GM10266 (cell line): Measurements from ENCODE around the gene INHBC.
"Not testable (repeated sequence)": the region's sequence is repeated elsewhere in the genome, so short reads cannot be mapped to it uniquely, and the experiment has no call there.

Experiments
- DNase-seq: peaks from one replicate; pipeline ENCODE4 v3.0.0; 2012; ENCODE audit errors: extremely low spot score
- TF ChIP-seq, protein P1 (sequence below): IDR thresholded peaks from 2 replicates; pipeline ENCODE4 v1.5.1; 2012; ENCODE audit warnings: mild to moderate bottlenecking, low read depth; ENCODE audit not compliant: control insufficient read depth, insufficient read depth; ENCODE audit errors: missing control alignments

The INHBC gene

DNA sequence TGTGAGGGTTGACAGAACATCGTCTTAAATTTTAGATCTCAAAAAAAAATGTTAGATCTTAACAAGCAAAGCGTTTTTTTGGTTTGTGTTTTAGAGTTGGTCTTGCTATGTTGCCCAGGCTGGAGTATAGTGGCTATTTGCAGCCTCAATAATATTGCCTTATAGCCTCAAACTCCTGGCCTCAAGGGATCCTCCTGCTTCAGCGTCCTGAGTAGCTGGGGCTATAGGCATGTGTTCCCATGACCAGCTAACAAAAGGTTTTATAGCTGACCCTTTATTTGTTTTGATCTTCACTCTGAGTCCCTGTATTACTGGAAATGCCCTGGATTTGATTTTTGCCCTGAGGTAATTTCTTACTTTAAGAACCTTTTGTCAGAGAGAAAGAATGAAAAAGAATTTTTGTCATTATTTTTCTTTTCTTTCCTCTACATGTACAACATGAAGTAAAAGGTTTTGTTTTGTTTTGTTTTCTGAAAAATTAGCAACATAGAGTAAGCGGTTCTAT lies 5.2 kb downstream of the INHBC start:
- DNase-seq: no peak
- TF ChIP-seq, protein P1, sequence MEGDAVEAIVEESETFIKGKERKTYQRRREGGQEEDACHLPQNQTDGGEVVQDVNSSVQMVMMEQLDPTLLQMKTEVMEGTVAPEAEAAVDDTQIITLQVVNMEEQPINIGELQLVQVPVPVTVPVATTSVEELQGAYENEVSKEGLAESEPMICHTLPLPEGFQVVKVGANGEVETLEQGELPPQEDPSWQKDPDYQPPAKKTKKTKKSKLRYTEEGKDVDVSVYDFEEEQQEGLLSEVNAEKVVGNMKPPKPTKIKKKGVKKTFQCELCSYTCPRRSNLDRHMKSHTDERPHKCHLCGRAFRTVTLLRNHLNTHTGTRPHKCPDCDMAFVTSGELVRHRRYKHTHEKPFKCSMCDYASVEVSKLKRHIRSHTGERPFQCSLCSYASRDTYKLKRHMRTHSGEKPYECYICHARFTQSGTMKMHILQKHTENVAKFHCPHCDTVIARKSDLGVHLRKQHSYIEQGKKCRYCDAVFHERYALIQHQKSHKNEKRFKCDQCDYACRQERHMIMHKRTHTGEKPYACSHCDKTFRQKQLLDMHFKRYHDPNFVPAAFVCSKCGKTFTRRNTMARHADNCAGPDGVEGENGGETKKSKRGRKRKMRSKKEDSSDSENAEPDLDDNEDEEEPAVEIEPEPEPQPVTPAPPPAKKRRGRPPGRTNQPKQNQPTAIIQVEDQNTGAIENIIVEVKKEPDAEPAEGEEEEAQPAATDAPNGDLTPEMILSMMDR: no peak

DNA sequence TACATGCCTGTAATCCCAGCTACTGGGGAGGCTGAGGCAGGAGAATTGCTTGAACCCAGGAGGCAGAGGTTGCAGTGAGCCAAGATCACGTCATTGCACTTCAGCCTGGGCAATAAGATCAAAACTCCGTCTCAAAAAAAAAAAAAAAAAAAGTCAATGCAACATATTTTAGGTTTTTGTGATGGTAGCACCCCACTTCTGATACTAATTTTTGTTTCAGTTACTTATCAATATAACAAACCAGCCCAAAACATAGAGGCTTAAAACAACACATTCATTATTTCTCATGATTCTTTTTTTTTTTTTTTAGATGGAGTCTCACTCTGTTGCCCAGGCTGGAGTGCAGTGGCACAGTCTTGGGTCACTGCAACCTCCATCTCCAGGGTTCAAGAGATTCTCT lies 6.8 kb downstream of the INHBC start:
- not testable (repeated sequence) for DNase-seq

DNA sequence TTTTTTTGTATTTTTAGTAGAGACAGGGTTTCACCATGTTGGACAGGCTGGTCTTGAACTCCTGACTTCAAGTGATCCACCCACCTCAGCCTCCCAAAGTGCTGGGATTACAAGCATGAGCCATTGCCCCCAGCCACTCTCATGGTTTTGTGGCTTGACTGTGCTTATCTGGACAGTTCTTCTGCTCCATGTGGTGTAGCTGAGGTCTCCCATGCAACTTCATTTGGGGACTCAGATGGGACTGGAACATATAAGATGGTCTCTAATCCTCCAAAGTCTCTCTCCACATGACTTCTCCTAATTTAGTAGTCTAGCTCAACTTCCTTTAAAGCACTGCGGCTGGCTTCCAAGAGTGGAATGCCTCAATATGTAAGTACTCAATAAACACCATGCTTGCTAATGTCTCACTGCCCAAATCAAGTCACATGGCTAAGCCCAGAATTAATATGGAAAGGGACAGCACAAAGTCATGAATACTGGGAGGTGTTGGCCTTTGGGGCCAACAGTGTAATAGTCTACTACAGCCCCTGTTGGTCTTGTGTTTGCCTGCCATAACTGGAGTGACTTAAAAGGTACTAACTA lies 7.4 kb downstream of the INHBC start:
- DNase-seq: no peak
- TF ChIP-seq, protein P1: no peak

DNA sequence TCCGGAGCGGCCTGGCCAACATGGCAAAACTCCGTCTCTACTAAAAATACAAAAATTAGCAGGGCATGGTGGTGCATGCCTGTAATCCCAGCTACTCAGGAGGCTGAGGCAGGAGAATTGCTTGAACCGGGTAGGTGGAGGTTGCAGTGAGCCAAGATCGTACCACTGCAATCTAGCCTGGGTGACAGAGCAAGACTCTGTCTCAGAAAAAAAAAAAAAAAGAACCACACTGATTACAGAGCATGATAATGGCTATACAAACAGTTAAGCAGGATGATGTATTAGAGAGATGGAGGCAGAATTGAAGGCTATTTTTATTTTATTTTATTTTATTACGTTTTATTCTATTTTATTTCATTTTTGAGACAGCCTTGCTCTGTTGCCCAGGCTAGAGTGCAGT lies 9.8 kb downstream of the INHBC start:
- DNase-seq: not testable (repeated sequence)

DNA sequence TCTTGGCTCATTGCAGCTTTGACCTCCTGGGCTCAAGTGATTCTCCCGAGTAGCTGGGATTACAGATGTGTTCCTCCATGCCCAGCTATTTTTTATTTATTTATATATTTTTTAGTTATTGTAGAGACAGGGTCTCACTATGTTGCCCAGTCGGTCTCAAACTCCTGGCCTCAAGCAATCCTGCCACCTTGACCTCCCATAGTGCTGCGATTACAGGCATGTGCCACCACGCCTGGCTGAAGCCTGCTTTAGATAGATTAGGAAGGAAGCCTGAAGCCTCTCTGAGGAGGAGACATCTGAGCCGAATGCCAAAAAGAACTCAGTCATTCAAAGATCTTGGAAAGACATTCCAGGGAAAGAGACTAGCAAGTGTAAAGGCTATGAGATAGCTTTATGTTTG lies 10.2 kb downstream of the INHBC start:
- DNase-seq: no peak
- TF ChIP-seq, protein P1: no peak

DNA sequence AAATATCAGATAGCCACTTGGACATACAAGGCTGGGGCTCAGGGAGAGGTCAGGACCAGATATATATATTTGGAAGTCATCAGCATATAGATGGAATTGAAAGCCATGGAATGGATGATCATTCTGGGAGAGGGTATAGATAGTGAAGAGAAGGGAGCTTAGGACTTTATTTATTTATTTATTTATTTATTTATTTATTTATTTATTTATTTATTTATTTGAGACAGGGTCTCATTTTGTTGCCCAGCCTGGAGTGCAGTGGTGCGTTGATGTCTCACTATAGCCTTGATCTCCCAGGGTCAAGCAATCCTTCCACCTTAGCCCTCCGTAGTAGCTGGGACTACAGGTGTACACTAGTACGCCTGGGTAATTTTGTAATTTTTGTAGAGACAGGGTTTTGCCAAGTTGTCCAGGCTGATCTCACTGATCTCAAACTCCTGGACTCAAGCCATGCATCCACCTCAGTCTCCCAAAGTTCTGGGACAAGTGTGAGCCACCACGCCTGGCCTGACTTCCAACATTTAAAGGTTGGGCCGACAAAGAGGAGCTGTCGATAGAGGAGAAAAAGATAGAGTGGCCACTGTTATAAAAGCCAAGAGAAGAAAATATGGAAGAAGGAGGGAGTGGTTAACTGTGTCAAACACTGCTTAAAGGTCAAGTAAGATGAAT lies 11.8 kb downstream of the INHBC start:
- TF ChIP-seq, protein P1: no peak
- DNase-seq: no peak

DNA sequence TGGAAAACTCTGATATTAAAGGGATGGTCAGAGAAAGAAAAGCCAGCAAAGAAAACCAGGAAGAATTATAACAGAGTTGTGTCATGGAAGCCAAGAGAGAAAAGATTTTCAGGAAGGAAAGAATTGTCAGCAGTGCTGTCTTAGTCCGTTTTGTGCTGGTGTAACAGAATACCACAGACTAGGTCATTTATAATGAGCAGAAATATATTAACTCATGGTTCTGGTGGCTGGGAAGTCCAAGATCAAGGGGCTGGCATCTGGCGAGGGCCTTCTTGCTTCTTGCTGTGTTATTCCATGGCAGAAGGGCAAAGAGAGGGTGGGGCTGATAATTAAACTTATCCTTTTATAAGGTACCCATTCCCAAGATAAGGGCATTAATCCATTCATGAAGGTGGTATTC lies 14.1 kb downstream of the INHBC start:
- no peak for DNase-seq
- TF ChIP-seq, protein P1: no peak

DNA sequence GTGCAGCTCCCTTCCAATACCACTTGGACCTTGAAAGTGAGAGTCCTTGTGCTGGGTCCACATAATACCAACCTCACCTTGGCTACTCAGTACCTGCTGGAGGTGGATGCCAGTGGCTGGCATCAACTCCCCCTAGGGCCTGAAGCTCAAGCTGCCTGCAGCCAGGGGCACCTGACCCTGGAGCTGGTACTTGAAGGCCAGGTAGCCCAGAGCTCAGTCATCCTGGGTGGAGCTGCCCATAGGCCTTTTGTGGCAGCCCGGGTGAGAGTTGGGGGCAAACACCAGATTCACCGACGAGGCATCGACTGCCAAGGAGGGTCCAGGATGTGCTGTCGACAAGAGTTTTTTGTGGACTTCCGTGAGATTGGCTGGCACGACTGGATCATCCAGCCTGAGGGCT lies 14.8 kb downstream of the INHBC start:
- no peak for DNase-seq
- TF ChIP-seq, protein P1: no peak
